Central memory CD8-positive, alpha-beta T cell (primary cell): Measurements from ENCODE around the gene TRAFD1.
"Not testable (repeated sequence)": the region's sequence is repeated elsewhere in the genome, so short reads cannot be mapped to it uniquely, and the experiment has no call there.

Experiments used
- ATAC-seq: fragments of 150-1000 bp; cut with Tn5 transposase; replicated peaks from 2 replicates; pipeline ENCODE4 v1.10.0; 2022; ENCODE audit warnings: mild to moderate bottlenecking, moderate FRiP score, moderate number of reproducible peaks; ENCODE audit not compliant: poor library complexity, severe bottlenecking; ENCODE audit errors: extremely low read depth
- DNase-seq, 2 donors: peaks; one replicate each; pipeline ENCODE4 v3.0.0; 2021; ENCODE audit warnings: low spot score in 2 of 2
- H3K27ac Mint-ChIP-seq: one replicate; pipeline ENCODE4 v1.8.0; 2022; ENCODE audit warnings: low read depth, mild to moderate bottlenecking, moderate library complexity, mixed read lengths
- H3K27me3 Mint-ChIP-seq: one replicate; pipeline ENCODE4 v1.8.0; 2022; ENCODE audit warnings: mixed read lengths
- H3K36me3 Mint-ChIP-seq: one replicate; pipeline ENCODE4 v1.8.0; 2022; ENCODE audit warnings: mild to moderate bottlenecking, moderate library complexity, mixed read lengths; ENCODE audit not compliant: insufficient read depth
- H3K4me1 Mint-ChIP-seq: one replicate; pipeline ENCODE4 v1.8.0; 2022; ENCODE audit warnings: mixed read lengths
- H3K4me3 Mint-ChIP-seq: one replicate; pipeline ENCODE4 v1.8.0; 2022; ENCODE audit warnings: mild to moderate bottlenecking, moderate library complexity, mixed read lengths
- H3K9me3 Mint-ChIP-seq: one replicate; pipeline ENCODE4 v1.8.0; 2022; ENCODE audit warnings: mixed read lengths

The TRAFD1 gene

DNA sequence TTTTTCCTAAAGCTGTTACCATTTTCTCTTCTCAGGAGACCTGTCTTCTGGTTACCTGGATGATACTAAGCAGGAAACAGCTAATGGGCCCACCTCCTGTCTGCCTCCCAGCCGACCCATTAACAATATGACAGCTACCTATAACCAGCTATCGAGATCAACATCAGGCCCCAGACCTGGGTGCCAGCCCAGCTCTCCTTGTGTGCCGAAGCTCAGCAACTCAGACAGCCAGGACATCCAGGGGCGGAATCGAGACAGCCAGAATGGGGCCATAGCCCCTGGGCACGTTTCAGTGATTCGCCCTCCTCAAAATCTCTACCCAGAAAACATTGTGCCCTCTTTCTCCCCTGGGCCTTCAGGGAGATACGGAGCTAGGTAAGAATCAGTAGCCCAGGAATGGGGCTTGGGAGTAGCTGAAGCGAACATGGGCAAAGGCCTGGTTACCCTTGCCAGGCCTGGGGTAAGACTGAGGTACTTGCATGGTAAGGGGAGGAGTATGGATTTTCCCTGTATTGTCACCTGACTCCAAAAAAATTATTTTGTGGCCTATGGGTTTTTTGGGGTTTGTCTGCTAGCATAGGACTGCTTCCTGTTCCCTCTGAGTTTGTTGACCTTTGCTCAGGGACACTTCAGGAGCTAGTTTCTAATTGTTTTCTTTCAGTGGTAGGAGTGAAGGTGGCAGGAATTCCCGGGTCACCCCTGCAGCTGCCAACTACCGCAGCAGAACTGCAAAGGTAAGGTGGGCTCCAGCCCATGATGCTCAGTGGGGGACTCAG, 26.6 kb downstream of the TRAFD1 start:
- no peak overlapping the region for H3K4me3 Mint-ChIP-seq
- H3K27ac Mint-ChIP-seq = no peak overlapping the region
- no peak for DNase-seq
- peaks cover 65% of the 10 kb centered on the region for H3K36me3 Mint-ChIP-seq
- peaks cover 6% of the 10 kb centered on the region for H3K4me1 Mint-ChIP-seq
- peaks cover 11% of the 10 kb centered on the region for H3K9me3 Mint-ChIP-seq
- no peaks in the 10 kb centered on the region for H3K27me3 Mint-ChIP-seq
- ATAC-seq = no peak

DNA sequence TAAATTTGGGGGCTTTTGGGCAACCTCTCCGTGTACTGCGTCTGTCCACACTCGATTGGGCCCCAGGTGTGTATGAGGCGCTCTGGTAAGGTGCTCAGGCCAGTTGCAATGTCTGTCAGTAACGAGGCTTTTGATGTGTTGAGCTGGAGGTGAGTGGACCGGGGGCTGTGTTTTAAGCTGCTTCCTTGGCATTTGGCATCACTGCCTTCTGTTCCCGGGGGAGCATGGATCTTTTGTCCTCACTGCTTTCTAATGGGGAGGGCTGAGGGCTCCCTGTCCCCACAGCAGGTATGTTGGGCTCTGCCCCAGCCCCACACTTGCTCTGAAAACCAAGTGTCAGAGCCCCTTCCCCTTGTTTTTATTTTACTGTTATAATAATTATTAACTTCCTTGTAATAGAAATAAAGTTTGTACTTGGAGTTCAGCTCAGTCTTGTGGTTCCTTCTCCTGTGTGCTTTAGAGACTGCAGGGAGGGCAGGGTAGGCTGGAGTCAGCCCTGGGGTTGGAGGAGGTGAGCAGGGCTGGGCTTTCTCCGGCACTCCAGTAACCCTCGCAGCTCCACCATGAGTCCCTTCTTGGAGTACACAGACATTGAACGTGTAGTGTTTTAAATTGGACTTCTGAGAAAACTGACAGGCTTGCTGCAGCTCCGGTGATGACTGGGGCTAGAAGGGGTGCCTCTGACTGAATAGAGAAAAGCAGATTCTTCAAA, 28.0 kb downstream of the TRAFD1 start:
- Mint-ChIP-seq H3K27me3 (no peaks in the 10 kb centered on the region), H3K4me1 (peaks cover 16% of the 10 kb centered on the region), H3K9me3 (peaks cover 21% of the 10 kb centered on the region), H3K27ac (peak overlapping the region; percentile 38), H3K36me3 (peaks cover 59% of the 10 kb centered on the region), H3K4me3 (no peak overlapping the region)
- DNase-seq (no peak), ATAC-seq (no peak)

DNA sequence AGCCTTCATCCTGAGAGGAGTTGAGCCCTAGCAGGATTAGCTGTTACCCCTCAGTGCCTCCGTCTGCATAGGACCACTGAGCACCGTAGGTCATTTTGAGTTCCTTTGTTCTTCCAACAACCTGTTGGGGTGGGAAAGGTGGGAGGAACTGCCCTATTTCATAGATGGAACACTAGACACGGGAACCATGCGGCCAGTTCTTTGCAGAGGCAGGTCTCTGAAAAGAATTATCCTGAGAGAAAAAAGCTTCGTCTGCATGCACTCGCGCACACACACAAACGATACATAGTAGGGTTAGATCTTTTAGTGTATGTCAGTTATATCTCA, 28.5 kb downstream of the TRAFD1 start:
- H3K9me3 Mint-ChIP-seq = peaks cover 23% of the 10 kb centered on the region
- H3K27ac Mint-ChIP-seq = no peak overlapping the region
- no peak for DNase-seq
- H3K27me3 Mint-ChIP-seq = no peaks in the 10 kb centered on the region
- H3K36me3 Mint-ChIP-seq = peaks cover 54% of the 10 kb centered on the region
- peaks cover 20% of the 10 kb centered on the region for H3K4me1 Mint-ChIP-seq
- no peak overlapping the region for H3K4me3 Mint-ChIP-seq
- ATAC-seq = no peak

DNA sequence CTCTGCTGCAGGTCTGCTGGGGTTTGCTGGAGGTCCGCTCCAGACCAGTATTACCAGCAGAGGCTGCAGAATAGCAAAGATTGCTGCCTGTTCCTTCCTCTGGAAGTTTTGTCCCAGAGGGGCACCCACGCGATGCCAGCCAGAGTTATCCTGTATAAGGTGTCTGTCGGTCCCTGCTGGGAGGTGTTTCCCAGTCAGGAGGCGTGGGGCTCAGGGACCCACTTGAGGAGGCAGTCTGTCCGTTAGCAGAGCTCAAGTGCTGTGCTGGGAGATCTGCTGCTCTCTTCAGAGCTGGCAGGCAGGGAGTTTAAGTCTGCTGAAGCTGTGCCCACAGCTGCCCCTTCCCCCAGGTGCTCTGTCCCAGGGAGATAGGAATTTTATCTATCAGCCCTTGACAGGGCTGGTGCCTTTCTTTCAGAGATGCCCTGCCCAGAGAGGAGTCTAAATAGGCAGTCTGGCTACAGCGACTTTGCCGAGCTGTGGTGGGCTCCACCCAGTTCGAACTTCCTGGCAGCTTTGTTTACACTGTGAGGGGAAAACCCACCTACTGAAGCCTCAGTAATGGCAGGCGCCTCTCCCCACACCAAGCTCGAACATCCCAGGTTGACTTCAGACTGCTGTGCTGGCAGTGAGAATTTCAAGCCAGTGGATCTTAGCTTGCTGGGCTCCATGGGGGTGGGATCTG, 33.2 kb downstream of the TRAFD1 start:
- ATAC-seq = peak; percentile 89

DNA sequence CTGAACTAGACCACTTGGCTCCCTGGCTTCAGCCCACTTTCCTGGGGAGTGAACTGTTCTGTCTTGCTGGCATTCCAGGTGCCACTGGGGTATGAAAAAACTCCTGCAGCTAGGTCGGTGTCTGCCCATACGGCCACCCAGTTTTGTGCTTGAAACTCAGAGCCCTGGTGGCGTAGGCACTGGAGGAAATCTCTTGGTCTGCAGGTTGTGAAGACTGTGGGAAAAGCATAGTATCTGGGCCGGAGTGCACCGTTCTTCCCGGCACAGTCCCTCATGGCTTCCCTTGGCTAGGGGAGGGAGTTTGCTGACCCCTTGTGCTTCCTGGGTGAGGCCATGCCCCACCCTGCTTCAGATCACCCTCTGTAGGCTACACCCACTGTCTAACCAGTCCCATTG, 33.8 kb downstream of the TRAFD1 start:
- H3K27me3 Mint-ChIP-seq = no peaks in the 10 kb centered on the region
- H3K36me3 Mint-ChIP-seq = peaks cover 22% of the 10 kb centered on the region
- H3K4me1 Mint-ChIP-seq = peaks cover 27% of the 10 kb centered on the region
- DNase-seq (no peak), ATAC-seq (no peak)
- peak overlapping the region; percentile 51 for H3K4me3 Mint-ChIP-seq
- peak overlapping the region; percentile 91 for H3K27ac Mint-ChIP-seq
- H3K9me3 Mint-ChIP-seq = peaks cover 23% of the 10 kb centered on the region

More for the DNA sequence above, 33.2 kb downstream of the TRAFD1 start:
- peak in 1 of 2 donors; percentile 46 for DNase-seq
- H3K27me3 Mint-ChIP-seq = not testable (repeated sequence)
- peaks cover 22% of the 10 kb centered on the region for H3K36me3 Mint-ChIP-seq
- peaks cover 27% of the 10 kb centered on the region for H3K4me1 Mint-ChIP-seq
- H3K9me3 Mint-ChIP-seq = peaks cover 23% of the 10 kb centered on the region
- H3K27ac Mint-ChIP-seq = peak overlapping the region; percentile 91
- peak overlapping the region; percentile 51 for H3K4me3 Mint-ChIP-seq

DNA sequence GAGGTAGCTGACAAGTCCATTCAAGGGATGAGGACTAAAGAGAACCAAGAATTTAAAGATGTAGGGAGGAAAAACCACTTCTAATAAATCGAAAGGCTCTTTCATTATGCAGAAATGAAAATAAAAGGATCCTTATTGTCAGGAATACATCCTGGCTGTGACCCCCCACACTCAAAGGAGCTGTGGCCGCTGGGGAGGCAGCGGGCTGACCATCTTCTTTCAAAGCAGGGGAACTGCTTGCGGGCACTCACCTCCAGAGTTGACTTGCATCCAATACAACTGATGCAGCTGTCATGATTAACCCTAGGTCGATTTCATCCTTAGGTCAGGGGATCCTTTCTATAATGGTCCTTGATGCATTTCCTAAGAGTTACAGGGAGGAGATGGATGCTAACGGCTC, 35.3 kb downstream of the TRAFD1 start:
- H3K4me3 Mint-ChIP-seq = no peak overlapping the region
- peaks cover 17% of the 10 kb centered on the region for H3K36me3 Mint-ChIP-seq
- DNase-seq = no peak
- ATAC-seq = no peak
- no peak overlapping the region for H3K27ac Mint-ChIP-seq
- peaks cover 27% of the 10 kb centered on the region for H3K4me1 Mint-ChIP-seq
- H3K9me3 Mint-ChIP-seq = peaks cover 23% of the 10 kb centered on the region
- H3K27me3 Mint-ChIP-seq = no peaks in the 10 kb centered on the region

DNA sequence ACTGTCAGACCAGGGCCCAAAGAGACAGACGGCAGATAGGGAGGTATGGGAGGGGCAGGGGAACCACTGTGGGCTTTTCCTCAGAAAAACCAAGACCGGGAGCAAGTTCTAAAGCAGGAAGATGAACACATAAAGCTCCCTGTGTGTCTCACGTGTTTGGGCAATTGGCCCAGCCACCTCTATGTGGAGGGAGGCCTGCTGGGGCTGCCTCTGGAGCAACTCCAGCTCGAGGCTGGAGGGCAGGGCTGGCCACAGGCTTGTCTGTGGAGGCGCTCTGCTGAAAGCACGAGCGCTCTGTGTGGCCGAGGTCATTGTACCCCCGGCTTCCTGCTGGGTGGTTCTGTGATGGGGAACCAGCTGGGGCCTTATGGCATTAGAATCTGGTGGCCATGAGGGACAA, 36.4 kb downstream of the TRAFD1 start:
- ATAC-seq (no peak), DNase-seq (no peak)
- Mint-ChIP-seq H3K27ac (peak overlapping the region; percentile 38), H3K4me1 (peaks cover 21% of the 10 kb centered on the region), H3K27me3 (no peaks in the 10 kb centered on the region), H3K36me3 (peaks cover 17% of the 10 kb centered on the region), H3K9me3 (peaks cover 14% of the 10 kb centered on the region), H3K4me3 (no peak overlapping the region)

DNA sequence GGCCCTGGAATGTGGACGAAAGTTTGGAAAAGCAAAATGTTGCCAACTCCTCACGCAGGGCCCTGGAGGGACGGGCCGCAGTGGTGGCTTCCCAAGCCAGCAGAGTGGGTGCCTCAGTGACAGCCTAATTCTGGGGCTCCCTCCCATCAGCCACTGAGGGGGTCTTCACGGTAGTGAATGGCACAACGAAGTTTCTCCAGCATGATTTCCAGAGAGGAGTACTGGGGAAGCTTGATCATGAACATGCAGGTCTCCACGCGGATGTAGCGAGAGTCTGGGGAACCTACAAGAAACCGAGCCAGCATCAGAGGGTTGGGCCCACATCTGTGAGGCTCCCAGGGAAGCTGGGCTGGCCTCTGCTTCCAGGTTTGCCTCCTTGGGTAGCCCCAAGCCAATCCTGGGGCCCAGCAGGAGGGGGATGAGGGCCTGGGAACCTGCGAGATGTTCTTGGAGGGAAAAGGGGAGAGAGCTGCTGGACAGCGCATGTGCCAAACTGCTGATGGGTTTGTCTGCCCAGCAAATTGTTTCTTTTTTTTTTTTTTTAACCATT, 37.0 kb downstream of the TRAFD1 start:
- DNase-seq (no peak), ATAC-seq (no peak)
- H3K9me3 Mint-ChIP-seq = peaks cover 9% of the 10 kb centered on the region
- peaks cover 21% of the 10 kb centered on the region for H3K4me1 Mint-ChIP-seq
- H3K36me3 Mint-ChIP-seq = peaks cover 15% of the 10 kb centered on the region
- H3K4me3 Mint-ChIP-seq = no peak overlapping the region
- H3K27me3 Mint-ChIP-seq = no peaks in the 10 kb centered on the region
- H3K27ac Mint-ChIP-seq = peak overlapping the region; percentile 38

DNA sequence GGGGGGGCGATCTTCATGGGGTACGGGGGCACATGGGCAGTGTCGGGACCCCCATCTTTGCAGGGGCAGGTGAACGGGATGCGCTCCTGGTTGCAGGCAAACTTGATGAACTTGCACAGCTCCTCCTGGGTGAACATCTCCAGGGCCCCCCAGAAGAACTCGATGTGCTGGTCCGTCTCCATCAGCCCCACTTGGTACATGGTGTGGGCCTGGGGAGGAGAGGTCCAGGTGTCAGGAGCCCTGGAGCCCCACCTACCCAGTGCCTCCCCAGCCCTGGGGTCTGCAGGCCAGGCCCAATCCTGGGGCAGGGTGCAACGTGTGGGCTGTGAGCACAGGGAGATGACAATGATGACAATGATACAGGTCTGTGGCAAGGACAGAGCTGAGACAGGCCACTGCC, 37.7 kb downstream of the TRAFD1 start:
- peaks cover 4% of the 10 kb centered on the region for H3K9me3 Mint-ChIP-seq
- H3K4me1 Mint-ChIP-seq = peaks cover 14% of the 10 kb centered on the region
- no peak overlapping the region for H3K4me3 Mint-ChIP-seq
- no peak overlapping the region for H3K27ac Mint-ChIP-seq
- no peak for ATAC-seq
- DNase-seq = no peak
- H3K27me3 Mint-ChIP-seq = no peaks in the 10 kb centered on the region
- H3K36me3 Mint-ChIP-seq = peaks cover 18% of the 10 kb centered on the region

DNA sequence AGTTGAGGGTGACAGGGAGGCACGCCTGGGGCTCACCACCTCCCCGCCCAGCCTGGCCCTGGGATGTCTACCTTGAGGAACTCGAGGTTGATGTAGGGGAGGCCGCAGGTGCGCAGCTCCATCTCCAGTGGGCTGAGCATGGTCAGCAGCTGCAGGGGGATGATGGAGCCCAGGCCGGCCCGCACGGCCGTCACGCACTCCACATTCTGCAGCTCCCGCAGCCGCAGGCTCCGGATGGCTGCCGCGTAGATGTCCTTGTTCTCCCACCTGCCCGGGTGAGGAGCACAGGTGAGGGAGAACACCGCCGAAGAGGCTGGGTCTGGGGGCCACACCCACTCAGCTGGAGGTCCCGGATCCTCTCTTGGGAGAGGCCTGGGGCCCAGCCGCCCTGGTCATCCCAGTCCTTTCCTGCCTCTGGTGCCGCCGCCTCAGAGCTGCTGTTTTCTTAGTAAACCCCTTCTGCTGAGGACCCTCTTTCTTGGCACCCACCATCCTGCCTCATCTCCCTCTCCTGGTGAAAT, 38.2 kb downstream of the TRAFD1 start:
- Mint-ChIP-seq H3K27ac (no peak overlapping the region), H3K36me3 (peaks cover 18% of the 10 kb centered on the region), H3K4me1 (peaks cover 10% of the 10 kb centered on the region)

DNA sequence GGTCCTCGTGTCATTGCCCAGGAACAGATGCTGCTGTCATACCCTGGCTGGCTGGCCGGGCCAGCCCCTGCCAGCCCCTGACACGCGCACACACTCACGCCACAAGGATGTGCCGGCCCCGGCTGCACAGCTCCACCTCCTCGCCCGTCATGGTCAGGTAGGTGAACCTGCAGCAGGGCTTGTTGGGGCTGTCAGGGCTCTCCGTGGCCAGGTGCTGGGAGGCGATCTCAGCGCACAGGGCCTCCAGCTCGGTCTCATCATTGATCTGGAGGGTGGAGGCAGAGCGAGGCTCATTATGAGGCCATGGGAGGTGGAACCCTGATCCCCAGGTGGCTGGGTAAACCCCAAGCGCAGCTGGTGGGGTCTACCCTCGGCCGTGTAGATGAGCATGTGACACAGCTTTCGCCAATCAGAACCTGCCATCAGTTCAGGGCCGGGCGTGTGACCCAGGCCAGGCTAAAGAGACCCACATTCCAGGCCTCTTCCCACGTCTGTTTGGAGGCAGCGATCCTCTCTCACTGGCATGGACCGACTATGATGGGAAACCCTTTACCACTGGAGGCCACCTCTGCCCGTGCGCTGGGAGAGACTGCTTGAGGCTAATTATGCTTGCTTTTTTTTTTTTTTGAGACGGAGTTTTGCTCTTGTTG, 38.8 kb downstream of the TRAFD1 start:
- no peak overlapping the region for H3K4me3 Mint-ChIP-seq
- ATAC-seq = no peak
- no peak for DNase-seq
- H3K27me3 Mint-ChIP-seq = no peaks in the 10 kb centered on the region
- H3K4me1 Mint-ChIP-seq = peaks cover 5% of the 10 kb centered on the region
- peaks cover 16% of the 10 kb centered on the region for H3K36me3 Mint-ChIP-seq
- H3K9me3 Mint-ChIP-seq = no peaks in the 10 kb centered on the region
- no peak overlapping the region for H3K27ac Mint-ChIP-seq

More for the DNA sequence above, 38.2 kb downstream of the TRAFD1 start:
- no peak overlapping the region for H3K4me3 Mint-ChIP-seq
- DNase-seq (no peak), ATAC-seq (no peak)
- no peaks in the 10 kb centered on the region for H3K9me3 Mint-ChIP-seq
- no peaks in the 10 kb centered on the region for H3K27me3 Mint-ChIP-seq

DNA sequence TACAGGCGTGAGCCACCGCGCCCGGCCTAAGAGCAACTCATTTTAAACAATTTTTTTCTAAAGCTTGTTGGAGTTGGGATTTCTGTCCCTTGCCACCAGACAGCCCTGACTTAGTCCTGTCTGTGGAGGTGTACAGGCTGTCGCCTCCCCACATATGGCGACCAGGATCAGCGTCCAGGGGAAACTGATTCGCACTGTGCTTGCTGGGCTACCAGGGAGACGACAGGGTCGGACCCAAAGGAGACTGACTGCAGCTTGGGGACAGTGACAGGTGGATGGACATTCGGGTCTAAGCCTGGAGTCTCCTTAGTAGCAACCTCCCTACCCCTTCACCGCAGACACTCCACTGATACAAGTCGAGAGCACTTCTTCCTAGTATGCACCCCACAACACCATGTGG, 40.3 kb downstream of the TRAFD1 start:
- peaks cover 8% of the 10 kb centered on the region for H3K4me1 Mint-ChIP-seq
- no peak for DNase-seq
- H3K4me3 Mint-ChIP-seq = no peak overlapping the region
- H3K27me3 Mint-ChIP-seq = no peaks in the 10 kb centered on the region
- no peak overlapping the region for H3K27ac Mint-ChIP-seq
- no peaks in the 10 kb centered on the region for H3K9me3 Mint-ChIP-seq
- H3K36me3 Mint-ChIP-seq = peaks cover 20% of the 10 kb centered on the region
- ATAC-seq = no peak
